AG10803 (cell line): ENCODE results near the gene CEP170B.

Experiments used
- DNase-seq: peaks from one replicate; pipeline ENCODE4 v3.0.0; 2010; ENCODE audit warnings: low read depth
- H3K4me3 ChIP-seq: 2 replicates; pipeline ENCODE4 v1.5.1; 2011; ENCODE audit warnings: mild to moderate bottlenecking, low read length, control low read depth
- TF ChIP-seq, protein P1 (sequence below): conservative IDR thresholded peaks from 2 replicates; pipeline ENCODE4 v1.5.1; 2011; ENCODE audit warnings: mild to moderate bottlenecking, low read length, control low read depth, inconsistent platforms

Gene CEP170B

DNA sequence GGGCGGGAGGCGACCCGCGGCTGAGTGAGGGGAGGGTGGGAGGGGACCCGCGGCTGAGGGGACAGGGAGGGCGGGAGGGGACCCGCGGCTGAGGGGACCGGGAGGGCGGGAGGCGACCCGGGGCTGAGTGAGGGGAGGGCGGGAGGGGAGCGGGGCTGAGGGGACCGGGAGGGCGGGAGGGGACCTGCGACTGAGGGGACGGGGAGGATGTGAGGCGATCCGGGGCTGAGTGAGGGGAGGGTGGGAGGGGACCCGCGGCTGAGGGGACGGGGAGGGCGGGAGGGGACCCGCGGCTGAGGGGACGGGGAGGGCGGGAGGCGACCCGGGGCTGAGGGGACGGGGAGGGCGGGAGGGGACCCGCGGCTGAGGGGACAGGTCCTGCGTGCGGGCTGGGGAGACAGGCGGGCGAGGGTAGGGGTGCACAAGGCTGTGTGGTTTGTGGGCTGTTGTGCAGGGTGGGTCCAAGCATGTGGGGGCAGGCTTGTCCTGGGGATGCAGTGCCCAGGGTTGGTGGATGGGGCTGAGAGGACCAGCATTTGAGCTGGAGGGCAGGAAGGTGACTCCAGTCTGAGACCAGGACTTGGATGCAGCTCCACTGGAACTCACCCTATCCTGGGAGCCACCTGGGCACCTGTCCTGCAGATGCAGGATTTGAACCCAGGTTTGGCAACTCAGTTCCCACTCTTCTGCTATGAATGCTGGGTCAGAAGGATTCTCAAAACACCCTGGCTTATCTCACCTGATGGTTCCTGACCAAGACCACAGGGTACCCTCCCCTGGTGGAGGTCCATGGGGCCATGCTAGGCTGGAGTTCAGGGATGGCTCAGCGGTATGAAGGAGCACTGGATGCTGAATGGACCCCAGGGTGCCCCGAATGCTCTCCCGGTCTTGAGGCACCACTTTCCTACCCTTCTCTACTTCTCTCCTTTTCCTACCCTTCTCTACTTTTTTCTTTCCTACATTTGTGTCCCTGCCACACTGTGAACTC lies 69.0 kb downstream of the CEP170B start:
- DNase-seq: no peak
- no peak overlapping the region for H3K4me3 ChIP-seq

DNA sequence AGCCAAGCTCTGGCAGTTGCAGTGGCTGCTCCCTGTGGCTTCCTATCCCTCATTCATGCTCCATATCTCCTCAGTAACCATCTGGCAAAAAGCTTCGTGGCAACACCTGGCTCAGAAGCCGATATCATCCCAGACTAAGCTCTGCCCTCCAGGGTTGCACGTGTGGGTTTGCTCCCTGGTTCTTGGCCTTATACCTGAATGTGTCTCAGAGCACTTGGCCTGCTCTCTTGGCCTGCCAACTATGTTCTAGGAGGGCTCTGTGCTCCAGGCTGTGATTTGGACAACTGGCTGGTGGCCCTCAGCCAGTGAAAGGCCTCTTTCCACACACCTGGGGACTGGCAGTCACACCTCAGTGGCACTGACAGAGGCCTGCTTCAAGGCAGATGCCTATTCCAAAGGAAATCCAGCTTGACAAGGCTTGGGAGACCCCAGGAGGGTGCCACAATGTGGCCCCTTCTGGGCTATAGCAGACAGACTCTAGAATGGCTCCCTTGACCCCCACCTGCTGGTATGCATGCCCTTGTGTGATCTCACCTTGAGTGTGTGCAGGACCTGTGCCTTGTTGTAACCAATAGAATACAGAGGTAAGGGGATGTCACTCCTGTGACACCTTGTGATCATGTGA lies 70.1 kb downstream of the CEP170B start:
- H3K4me3 ChIP-seq: no peak overlapping the region
- DNase-seq: no peak
- TF ChIP-seq, protein P1, sequence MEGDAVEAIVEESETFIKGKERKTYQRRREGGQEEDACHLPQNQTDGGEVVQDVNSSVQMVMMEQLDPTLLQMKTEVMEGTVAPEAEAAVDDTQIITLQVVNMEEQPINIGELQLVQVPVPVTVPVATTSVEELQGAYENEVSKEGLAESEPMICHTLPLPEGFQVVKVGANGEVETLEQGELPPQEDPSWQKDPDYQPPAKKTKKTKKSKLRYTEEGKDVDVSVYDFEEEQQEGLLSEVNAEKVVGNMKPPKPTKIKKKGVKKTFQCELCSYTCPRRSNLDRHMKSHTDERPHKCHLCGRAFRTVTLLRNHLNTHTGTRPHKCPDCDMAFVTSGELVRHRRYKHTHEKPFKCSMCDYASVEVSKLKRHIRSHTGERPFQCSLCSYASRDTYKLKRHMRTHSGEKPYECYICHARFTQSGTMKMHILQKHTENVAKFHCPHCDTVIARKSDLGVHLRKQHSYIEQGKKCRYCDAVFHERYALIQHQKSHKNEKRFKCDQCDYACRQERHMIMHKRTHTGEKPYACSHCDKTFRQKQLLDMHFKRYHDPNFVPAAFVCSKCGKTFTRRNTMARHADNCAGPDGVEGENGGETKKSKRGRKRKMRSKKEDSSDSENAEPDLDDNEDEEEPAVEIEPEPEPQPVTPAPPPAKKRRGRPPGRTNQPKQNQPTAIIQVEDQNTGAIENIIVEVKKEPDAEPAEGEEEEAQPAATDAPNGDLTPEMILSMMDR: no peak

More for the DNA sequence above, 69.0 kb downstream of the CEP170B start:
- TF ChIP-seq, protein P1: no peak

DNA sequence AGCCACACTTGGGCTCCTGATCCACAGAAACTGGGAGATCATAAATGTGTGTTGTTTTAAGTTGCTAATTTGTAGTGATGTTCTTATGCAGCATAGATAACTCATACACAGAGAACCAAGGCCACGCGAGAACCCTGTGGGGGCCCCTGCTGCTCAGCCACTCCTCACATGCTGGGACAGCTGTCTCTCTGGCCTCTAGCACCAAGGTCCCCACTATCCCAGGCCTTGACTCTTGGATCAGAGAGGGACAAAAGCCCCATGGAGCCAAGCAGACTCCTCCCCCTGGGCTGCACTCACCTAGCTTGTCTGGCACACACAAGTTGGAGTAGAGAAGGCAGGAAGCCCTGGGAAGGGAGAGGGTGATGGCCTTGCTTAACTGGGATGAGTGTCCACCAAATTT lies 70.9 kb downstream of the CEP170B start:
- TF ChIP-seq, protein P1: no peak
- no peak for DNase-seq

DNA sequence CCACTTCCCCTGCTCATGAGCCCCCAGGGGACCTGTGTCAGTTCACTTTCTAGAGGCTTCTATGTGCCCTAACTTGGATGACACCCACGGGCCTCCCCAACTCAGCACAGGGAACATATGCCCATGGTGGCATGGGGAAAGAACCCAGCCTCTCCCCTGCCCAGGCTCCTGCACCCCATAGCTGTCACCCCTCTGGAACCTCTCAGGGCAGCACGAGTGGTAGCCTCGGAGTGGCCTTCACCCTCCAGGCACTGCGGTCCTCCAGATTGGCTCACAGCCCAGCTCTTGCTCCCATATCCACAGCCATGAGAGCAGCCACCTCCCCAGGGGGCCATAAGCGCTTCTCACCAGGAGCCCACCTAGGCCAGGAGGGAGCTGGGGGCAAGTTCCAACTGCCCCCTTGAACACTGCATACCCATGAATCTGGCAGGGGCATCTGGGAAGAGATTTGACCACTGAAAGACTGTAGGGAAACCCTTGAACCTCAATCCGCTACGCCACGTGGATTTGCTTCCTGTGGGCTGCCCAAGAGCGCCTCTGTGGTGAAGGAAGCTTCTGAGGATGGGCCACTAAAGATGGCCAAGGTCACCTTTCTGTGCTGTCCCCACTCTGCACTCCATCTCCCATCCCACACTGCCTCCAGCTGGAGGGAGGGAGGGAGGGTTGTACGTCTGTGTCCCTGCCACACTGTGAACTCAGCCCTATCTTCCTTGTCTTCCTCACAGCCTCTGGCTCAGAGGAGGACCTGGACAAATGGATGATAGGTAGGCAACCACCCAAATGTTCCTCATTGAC lies 71.5 kb downstream of the CEP170B start:
- TF ChIP-seq, protein P1: no peak
- no peak overlapping the region for H3K4me3 ChIP-seq
- no peak for DNase-seq

More for the DNA sequence above, 70.9 kb downstream of the CEP170B start:
- H3K4me3 ChIP-seq: no peak overlapping the region

DNA sequence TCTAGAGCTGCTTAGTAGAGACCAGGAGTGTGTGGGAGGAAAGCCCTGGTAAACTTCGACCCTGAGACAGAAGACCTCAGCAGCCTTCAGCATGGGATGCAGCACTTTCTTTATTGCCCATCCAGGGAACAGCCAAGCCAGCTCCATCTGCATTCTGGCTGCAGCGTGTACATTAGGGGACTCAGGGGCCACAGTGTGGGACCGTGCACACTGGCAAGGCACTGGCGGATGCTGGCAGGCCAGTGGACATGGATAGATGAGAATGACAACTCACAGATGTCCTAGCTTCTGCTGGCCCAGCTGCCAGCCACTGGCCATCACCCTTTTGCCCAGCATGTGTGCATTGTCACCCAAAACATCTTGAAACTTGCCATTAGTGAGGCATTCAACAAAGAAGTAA lies 72.1 kb downstream of the CEP170B start:
- no peak for DNase-seq
- no peak overlapping the region for H3K4me3 ChIP-seq
- TF ChIP-seq, protein P1: no peak

DNA sequence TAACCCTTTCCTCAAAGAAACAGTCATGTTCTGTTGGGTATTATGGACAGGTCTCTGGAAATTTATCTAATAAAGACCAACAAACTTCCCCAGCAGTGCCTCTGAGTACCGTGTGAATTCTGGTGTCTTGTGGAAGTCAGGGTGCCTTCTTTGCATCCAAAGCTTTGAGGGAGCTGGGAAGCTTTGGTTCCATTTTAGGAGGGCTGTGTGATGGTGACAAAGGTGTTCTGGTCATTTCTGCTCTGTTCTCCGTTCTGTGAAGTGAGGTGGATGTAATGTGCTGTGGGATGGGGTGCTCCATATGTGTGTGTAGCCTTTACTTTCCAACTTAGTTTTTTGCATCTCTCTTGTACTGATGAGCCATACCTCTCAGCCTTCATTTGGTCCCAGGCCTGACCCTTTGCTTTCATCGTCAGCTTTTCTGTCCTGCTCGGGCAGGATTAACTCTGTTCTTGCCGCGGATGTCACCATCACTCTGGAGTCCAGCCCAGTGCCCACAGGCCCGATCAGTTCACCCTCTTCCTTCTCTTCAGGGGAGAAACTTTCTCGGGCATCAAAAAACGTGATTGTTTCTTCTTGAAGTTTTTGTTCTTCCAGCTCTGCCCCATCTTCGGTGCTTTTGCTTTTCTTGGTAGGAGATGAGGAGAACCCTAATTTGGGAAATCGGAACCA lies 72.8 kb downstream of the CEP170B start:
- no peak overlapping the region for H3K4me3 ChIP-seq
- TF ChIP-seq, protein P1: no peak
- no peak for DNase-seq
